GM19467 (cell line): ENCODE data around the gene GRAPL.
"Not testable (repeated sequence)": the region's sequence is repeated elsewhere in the genome, so short reads cannot be mapped to it uniquely, and the experiment has no call there.

Source experiments
- ATAC-seq: cut with Tn5 transposase; IDR thresholded peaks from one replicate; pipeline ENCODE4 v1.9.1; 2021; ENCODE audit warnings: mild to moderate bottlenecking, moderate library complexity; ENCODE audit not compliant: unreplicated experiment

GRAPL gene

GRCh38 chr17:19187883-19188869 is 60.8 kb downstream of the GRAPL start:
- ATAC-seq, result not testable (repeated sequence)

- ATAC-seq, result peak; percentile 74
Measured at GRCh38 chr17:19188870-19189708, 61.7 kb downstream of the GRAPL start.

- not testable (repeated sequence) for ATAC-seq
Measured at GRCh38 chr17:19189781-19190405, 62.5 kb downstream of the GRAPL start.

- ATAC-seq, result not testable (repeated sequence)
Measured at GRCh38 chr17:19196382-19197204, 69.2 kb downstream of the GRAPL start.

GRCh38 chr17:19202448-19202847 is 75.1 kb downstream of the GRAPL start:
- peak; percentile 55 for ATAC-seq

GRCh38 chr17:19203429-19203828 is 76.0 kb downstream of the GRAPL start:
- ATAC-seq, result not testable (repeated sequence)
